ENCODE measurements around the gene IFI44.

The IFI44 gene

DNA sequence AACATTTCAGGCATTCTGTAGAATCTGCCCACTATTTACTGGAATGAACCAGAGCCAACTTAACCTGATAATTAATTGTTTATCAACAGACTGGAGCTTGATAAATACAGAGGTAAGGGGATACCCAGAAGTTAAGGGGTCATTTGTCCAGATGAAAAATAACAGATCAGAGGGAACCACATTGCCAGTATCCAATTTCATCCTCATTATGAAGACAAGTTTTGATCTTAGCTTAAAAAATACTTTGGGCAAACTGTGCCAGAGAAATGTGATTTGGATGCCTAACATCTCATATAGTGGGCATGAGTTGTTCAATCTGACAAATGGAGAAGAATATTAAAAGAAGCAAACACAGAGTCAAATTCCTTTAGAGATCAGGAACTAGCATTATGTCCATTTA lies 63.7 kb downstream of the IFI44 start:
- H4K8ac ChIP-seq (ENCODE audit: low read depth, low read length) = no peak overlapping the region

More for the DNA sequence above, 63.7 kb downstream of the IFI44 start:
- no peak overlapping the region for H3K4me2 ChIP-seq (ENCODE audit: insufficient read depth, low read length, poor library complexity, severe bottlenecking)
- H2BK15ac ChIP-seq (ENCODE audit: low read length) = no peak overlapping the region
- no peak overlapping the region for H3K9ac ChIP-seq (ENCODE audit: low read depth, low read length, poor library complexity)
- H2AFZ ChIP-seq (ENCODE audit: low read length) = no peak overlapping the region
- H3K4me1 ChIP-seq (ENCODE audit: control insufficient read depth in 2 of 2, insufficient read depth in 1 of 2, low read depth in 1 of 2, low read length in 2 of 2) = peaks cover 0 to 4% of the 10 kb centered on the region in 2 donors
- no peaks in the 10 kb centered on the region for H3K27me3 ChIP-seq (ENCODE audit: control insufficient read depth in 3 of 3, insufficient read depth in 3 of 3, low read depth in 1 of 3, low read length in 3 of 3)
- no peaks in the 10 kb centered on the region for H3K9me3 ChIP-seq (replicated peaks in 1 of 2; ENCODE audit: control insufficient read depth in 2 of 2, insufficient read depth in 1 of 2, low read depth in 1 of 2, low read length in 2 of 2)
- no peak overlapping the region for H3K27ac ChIP-seq (replicated peaks; ENCODE audit: low read length)
- no peak for DNase-seq (ENCODE audit: low spot score)
- H2BK5ac ChIP-seq (ENCODE audit: low read length) = no peak overlapping the region
- no peak overlapping the region for H3K4me3 ChIP-seq (ENCODE audit: low read length in 2 of 2)
- no peaks in the 10 kb centered on the region for H3K36me3 ChIP-seq (replicated peaks in 1 of 2; ENCODE audit: control insufficient read depth in 2 of 2, insufficient read depth in 2 of 2, low read length in 2 of 2)
- no peak overlapping the region for H2AK5ac ChIP-seq (ENCODE audit: low read depth, low read length)
- H3K23ac ChIP-seq (ENCODE audit: low read depth, low read length, poor library complexity) = no peak overlapping the region
- no peak overlapping the region for H4K91ac ChIP-seq (ENCODE audit: low read depth, low read length, poor library complexity)
- no peak overlapping the region for H3K18ac ChIP-seq (ENCODE audit: low read length)
- no peak overlapping the region for H3K14ac ChIP-seq (ENCODE audit: low read length)
- no peak overlapping the region for H2BK120ac ChIP-seq (ENCODE audit: low read depth, low read length)
- H3K4ac ChIP-seq (ENCODE audit: low read length) = no peak overlapping the region
- H2BK12ac ChIP-seq (ENCODE audit: low read length) = no peak overlapping the region
- no peaks in the 10 kb centered on the region for H3K79me1 ChIP-seq (ENCODE audit: low read depth, low read length)
